ENCODE results near the gene GHR.

DNA sequence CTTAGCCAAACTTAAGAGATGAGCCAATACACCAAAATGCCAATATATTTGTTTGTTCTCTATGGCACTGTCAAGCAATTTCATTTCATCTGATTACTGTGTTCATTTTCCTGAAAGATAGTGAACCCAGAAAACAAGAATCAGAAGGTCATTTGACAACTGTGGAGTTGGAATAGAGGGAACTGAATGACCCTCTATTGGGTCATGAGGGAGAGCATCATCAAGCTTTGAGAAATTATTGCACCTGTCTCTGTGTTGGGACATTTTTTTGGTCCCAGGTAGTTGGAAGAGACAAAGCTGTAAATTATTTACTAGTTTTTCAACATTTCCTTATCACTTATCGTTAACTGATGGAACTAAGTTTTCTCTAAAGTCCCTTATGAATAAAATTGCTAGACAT lies 129.4 kb downstream of the GHR start:
- TF ChIP-seq, protein P1, sequence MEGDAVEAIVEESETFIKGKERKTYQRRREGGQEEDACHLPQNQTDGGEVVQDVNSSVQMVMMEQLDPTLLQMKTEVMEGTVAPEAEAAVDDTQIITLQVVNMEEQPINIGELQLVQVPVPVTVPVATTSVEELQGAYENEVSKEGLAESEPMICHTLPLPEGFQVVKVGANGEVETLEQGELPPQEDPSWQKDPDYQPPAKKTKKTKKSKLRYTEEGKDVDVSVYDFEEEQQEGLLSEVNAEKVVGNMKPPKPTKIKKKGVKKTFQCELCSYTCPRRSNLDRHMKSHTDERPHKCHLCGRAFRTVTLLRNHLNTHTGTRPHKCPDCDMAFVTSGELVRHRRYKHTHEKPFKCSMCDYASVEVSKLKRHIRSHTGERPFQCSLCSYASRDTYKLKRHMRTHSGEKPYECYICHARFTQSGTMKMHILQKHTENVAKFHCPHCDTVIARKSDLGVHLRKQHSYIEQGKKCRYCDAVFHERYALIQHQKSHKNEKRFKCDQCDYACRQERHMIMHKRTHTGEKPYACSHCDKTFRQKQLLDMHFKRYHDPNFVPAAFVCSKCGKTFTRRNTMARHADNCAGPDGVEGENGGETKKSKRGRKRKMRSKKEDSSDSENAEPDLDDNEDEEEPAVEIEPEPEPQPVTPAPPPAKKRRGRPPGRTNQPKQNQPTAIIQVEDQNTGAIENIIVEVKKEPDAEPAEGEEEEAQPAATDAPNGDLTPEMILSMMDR (IDR thresholded peaks at IDR 0.05) = no peak
- TF ChIP-seq POLR2A (IDR thresholded peaks at IDR 0.05) (no peak), POLR2AphosphoS5 (IDR thresholded peaks at IDR 0.05) (no peak), EP300 (IDR thresholded peaks at IDR 0.05) (no peak)
